HEK293 (cell line): ENCODE data around the gene GPR152.

Experiments
- CTCF ChIA-PET: fragments of 350-600 bp; formaldehyde crosslinking; extraction: SDS; loops from one replicate; lab custom pipeline; 2021; ENCODE audit warnings: antibody characterized with exemption; lab: Yijun Ruan, JAX
- POLR2A ChIA-PET: fragments of 300-600 bp; formaldehyde crosslinking; extraction: SDS; loops from one replicate; lab custom pipeline; 2020; ENCODE audit warnings: antibody characterized with exemption, inconsistent platforms; lab: Yijun Ruan, JAX
- H3K27ac ChIP-seq: fragments of 200-500 bp; sonication (Bioruptor generic); 2 replicates; pipeline ENCODE4 v1.5.1; 2014; ENCODE audit warnings: low read depth, low read length, control low read depth, inconsistent platforms; ENCODE audit errors: extremely low read depth
- H3K36me3 ChIP-seq, 2 experiments: fragments of 200-500 bp in 1 of 2; sonication (Bioruptor generic) in 1 of 2; 1 replicate in 1 of 2; 2 replicates in 1 of 2; pipeline ENCODE4 v1.5.1; 2014 to 2017; ENCODE audit warnings: inconsistent platforms in 2 of 2, low read length in 2 of 2; ENCODE audit not compliant: control insufficient read depth in 2 of 2, insufficient read depth in 1 of 2
- H3K4me1 ChIP-seq: fragments of 200-500 bp; sonication (Bioruptor generic); 2 replicates; pipeline ENCODE4 v1.5.1; 2014; ENCODE audit warnings: mild to moderate bottlenecking, low read length, inconsistent platforms; ENCODE audit not compliant: control insufficient read depth, insufficient read depth
- H3K4me3 ChIP-seq: 2 replicates; pipeline ENCODE4 v1.5.1; 2011; ENCODE audit warnings: low read depth, mild to moderate bottlenecking, control low read depth, low read length, moderate library complexity
- H3K9me3 ChIP-seq: fragments of 200-500 bp; sonication (Bioruptor generic); 2 replicates; pipeline ENCODE4 v1.5.1; 2014; ENCODE audit warnings: low read depth, low read length, inconsistent platforms; ENCODE audit not compliant: control insufficient read depth, insufficient read depth
- CTCF ChIP-seq: fragments of 450-650 bp; formaldehyde crosslinking; IDR thresholded peaks from 2 replicates; pipeline ENCODE4 v1.5.1; 2016; ENCODE audit warnings: missing biosample characterization, missing genetic modification characterization
- GLI2 ChIP-seq: fragments of 450-650 bp; formaldehyde crosslinking; IDR thresholded peaks from 2 replicates; pipeline ENCODE4; 2017; ENCODE audit warnings: missing biosample characterization, missing genetic modification characterization, low read depth, borderline replicate concordance
- GLIS2 ChIP-seq: fragments of 450-650 bp; formaldehyde crosslinking; IDR thresholded peaks from 2 replicates; pipeline ENCODE4 v1.5.1; 2016; ENCODE audit warnings: missing biosample characterization, missing genetic modification characterization
- KLF1 ChIP-seq: fragments of 450-650 bp; formaldehyde crosslinking; IDR thresholded peaks from 2 replicates; pipeline ENCODE4 v1.5.1; 2016; ENCODE audit warnings: missing biosample characterization, missing genetic modification characterization
- KLF7 ChIP-seq: fragments of 450-650 bp; formaldehyde crosslinking; IDR thresholded peaks from 2 replicates; pipeline ENCODE4 v1.5.1; 2016; ENCODE audit warnings: missing biosample characterization, missing genetic modification characterization, borderline replicate concordance
- SCRT2 ChIP-seq: fragments of 450-650 bp; formaldehyde crosslinking; IDR thresholded peaks from 2 replicates; pipeline ENCODE4 v1.5.1; 2016; ENCODE audit warnings: missing biosample characterization, missing genetic modification characterization
- SP2 ChIP-seq: fragments of 450-650 bp; formaldehyde crosslinking; IDR thresholded peaks from 2 replicates; pipeline ENCODE4 v1.5.1; 2016; ENCODE audit warnings: missing biosample characterization, missing genetic modification characterization
- TCF7L2 ChIP-seq: IDR thresholded peaks from 2 replicates; pipeline ENCODE4 v1.6.1; 2011; ENCODE audit warnings: low read depth, mild to moderate bottlenecking, inconsistent platforms, low read length, moderate library complexity, borderline replicate concordance
- ZBTB49 ChIP-seq: fragments of 450-650 bp; formaldehyde crosslinking; IDR thresholded peaks from 2 replicates; pipeline ENCODE4 v1.5.1; 2016; ENCODE audit warnings: missing biosample characterization, missing genetic modification characterization, low read depth
- ZNF112 ChIP-seq: fragments of 450-650 bp; formaldehyde crosslinking; IDR thresholded peaks from 2 replicates; pipeline ENCODE4 v1.5.0; 2017; ENCODE audit warnings: missing biosample characterization, missing genetic modification characterization
- ZNF140 ChIP-seq: fragments of 450-650 bp; formaldehyde crosslinking; IDR thresholded peaks from 2 replicates; pipeline ENCODE4 v1.5.1; 2016; ENCODE audit warnings: missing biosample characterization, missing genetic modification characterization
- ZNF157 ChIP-seq: fragments of 450-650 bp; formaldehyde crosslinking; IDR thresholded peaks from 2 replicates; pipeline ENCODE4 v1.5.1; 2016; ENCODE audit warnings: missing biosample characterization, missing genetic modification characterization
- ZNF280C ChIP-seq: fragments of 450-650 bp; formaldehyde crosslinking; IDR thresholded peaks from 2 replicates; pipeline ENCODE4 v1.5.1; 2016; ENCODE audit warnings: missing biosample characterization, missing genetic modification characterization
- ZNF311 ChIP-seq: fragments of 450-650 bp; formaldehyde crosslinking; IDR thresholded peaks from 2 replicates; pipeline ENCODE4 v1.5.1; 2017; ENCODE audit warnings: missing biosample characterization, missing genetic modification characterization, borderline replicate concordance
- ZNF366 ChIP-seq: fragments of 450-650 bp; formaldehyde crosslinking; conservative IDR thresholded peaks from 2 replicates; pipeline ENCODE4 v1.5.1; 2016; ENCODE audit warnings: missing biosample characterization, missing genetic modification characterization
- ZNF394 ChIP-seq: fragments of 450-650 bp; formaldehyde crosslinking; IDR thresholded peaks from 2 replicates; pipeline ENCODE4 v1.5.1; 2016; ENCODE audit warnings: missing biosample characterization, missing genetic modification characterization, mild to moderate bottlenecking, moderate library complexity, borderline replicate concordance
- ZNF549 ChIP-seq: fragments of 450-650 bp; IDR thresholded peaks from 2 replicates; pipeline ENCODE4 v1.5.1; 2018; ENCODE audit warnings: missing biosample characterization, missing genetic modification characterization, mild to moderate bottlenecking, inconsistent platforms, moderate library complexity
- ZNF560 ChIP-seq: fragments of 450-650 bp; formaldehyde crosslinking; IDR thresholded peaks from 2 replicates; pipeline ENCODE4 v1.5.1; 2017; ENCODE audit warnings: missing biosample characterization, missing genetic modification characterization, borderline replicate concordance
- ZNF704 ChIP-seq: fragments of 450-650 bp; formaldehyde crosslinking; IDR thresholded peaks from 2 replicates; pipeline ENCODE4 v1.5.1; 2016; ENCODE audit warnings: missing biosample characterization, missing genetic modification characterization
- ZNF837 ChIP-seq: fragments of 450-650 bp; formaldehyde crosslinking; IDR thresholded peaks from 2 replicates; pipeline ENCODE4 v1.5.1; 2016; ENCODE audit warnings: missing biosample characterization, missing genetic modification characterization

GPR152 gene

GRCh38 chr11:67455054-67455453 is 2.5 kb upstream of the GPR152 start, which contains the start of gene CABP4:
Gene CABP4 (plus strand): TSS chr11:67455354. CDS start chr11:67455424, 70 bp downstream.
- TF ChIP-seq ZNF366 (no peak), GLIS2 (tag by site-specific recombination) (no peak), ZNF311 (tag by site-specific recombination) (no peak), ZNF394 (no peak), ZNF140 (tag by site-specific recombination) (no peak), ZNF280C (tag by site-specific recombination) (no peak), GLI2 (no peak), SP2 (tag by site-specific recombination) (no peak), ZNF112 (tag by site-specific recombination) (no peak), KLF1 (no peak), ZNF837 (tag by site-specific recombination) (no peak), CTCF (tag by site-specific recombination) (no peak), ZNF157 (tag by site-specific recombination) (no peak), ZNF560 (no peak), ZNF704 (tag by site-specific recombination) (no peak), ZNF549 (tag by site-specific recombination) (no peak), ZBTB49 (tag by site-specific recombination) (no peak), TCF7L2 (no peak), SCRT2 (tag by site-specific recombination) (no peak), KLF7 (no peak)
- no peaks in the 10 kb centered on the region for H3K4me1 ChIP-seq
- no peaks in the 10 kb centered on the region for H3K9me3 ChIP-seq
- H3K27ac ChIP-seq, result no peak within 1 kb of the TSS
- H3K4me3 ChIP-seq, result no peak within 1 kb of the TSS
- CTCF ChIA-PET, result interaction anchor here (0.6 to 0.7 kb wide), 2 partner anchors 43 to 1466 kb away, joined by 3 read pairs; no protein-coding TSS in a partner anchor
- POLR2A ChIA-PET, result interaction anchor here (0.5 kb wide), 1 partner anchor 73 kb away, joined by 3 read pairs; no protein-coding TSS in a partner anchor
- no peaks in the 10 kb centered on the region for H3K36me3 ChIP-seq
